GM11168 (cell line): ENCODE measurements around the gene CD6.

Experiments
- in situ Hi-C: fragments of 300-500 bp; cut with MboI; formaldehyde crosslinking; loops from one replicate; pipeline ENCODE4 v1.12.0; 2022; ENCODE audit warnings: low sequenced_read_pairs; ENCODE audit not compliant: unreplicated experiment

Gene CD6

GRCh38 chr11:60934790-60935605, 36.5 kb upstream of the CD6 start:
- in situ Hi-C loops = no loop called here

DNA sequence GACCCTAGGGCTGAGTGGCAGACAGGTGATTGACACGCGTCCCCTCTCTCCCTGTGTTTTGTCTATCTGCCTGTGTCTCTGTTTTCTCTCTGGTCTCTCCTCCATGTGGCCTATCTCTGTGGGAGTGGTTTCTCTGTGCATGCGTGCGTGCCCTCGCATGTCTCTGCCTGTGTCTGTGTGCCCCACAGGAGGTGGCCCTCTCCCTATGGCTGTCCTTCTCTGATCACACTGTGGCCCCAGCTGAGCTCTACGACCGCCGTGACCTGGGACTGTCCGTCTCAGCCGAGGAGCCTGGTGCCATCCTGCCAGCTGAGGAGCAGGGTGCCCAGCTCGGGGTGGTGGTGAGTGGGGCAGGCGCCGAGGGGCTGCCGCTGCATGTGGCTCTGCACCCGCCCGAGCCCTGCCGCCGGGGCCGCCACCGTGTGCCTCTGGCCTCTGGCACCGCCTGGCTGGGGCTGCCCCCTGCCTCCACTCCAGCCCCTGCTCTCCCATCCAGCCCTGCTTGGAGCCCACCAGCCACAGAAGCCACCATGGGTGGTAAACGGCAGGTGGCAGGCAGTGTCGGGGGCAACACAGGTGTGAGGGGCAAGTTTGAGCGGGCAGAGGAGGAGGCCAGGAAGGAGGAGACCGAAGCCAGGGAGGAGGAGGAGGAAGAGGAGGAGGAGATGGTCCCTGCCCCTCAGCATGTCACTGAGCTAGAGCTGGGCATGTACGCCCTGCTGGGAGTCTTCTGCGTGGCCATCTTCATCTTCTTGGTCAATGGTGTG, 35.6 kb upstream of the CD6 start:
- in situ Hi-C loops = no loop called here

DNA sequence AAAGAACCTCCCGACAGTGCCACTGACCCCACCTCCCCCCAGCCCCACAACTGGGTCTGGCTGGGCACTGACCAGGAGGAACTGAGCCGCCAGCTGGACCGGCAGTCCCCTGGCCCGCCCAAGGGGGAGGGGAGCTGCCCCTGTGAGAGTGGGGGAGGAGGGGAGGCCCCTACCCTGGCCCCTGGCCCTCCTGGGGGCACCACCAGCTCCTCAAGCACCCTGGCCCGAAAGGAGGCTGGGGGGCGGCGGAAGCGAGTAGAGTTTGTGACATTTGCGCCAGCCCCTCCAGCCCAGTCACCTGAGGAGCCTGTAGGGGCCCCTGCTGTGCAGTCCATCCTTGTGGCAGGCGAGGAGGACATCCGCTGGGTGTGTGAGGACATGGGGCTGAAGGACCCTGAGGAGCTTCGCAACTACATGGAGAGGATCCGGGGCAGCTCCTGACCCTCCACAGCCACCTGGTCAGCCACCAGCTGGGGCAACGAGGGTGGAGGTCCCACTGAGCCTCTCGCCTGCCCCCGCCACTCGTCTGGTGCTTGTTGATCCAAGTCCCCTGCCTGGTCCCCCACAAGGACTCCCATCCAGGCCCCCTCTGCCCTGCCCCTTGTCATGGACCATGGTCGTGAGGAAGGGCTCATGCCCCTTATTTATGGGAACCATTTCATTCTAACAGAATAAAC, 34.9 kb upstream of the CD6 start:
- in situ Hi-C loops = no loop called here

DNA sequence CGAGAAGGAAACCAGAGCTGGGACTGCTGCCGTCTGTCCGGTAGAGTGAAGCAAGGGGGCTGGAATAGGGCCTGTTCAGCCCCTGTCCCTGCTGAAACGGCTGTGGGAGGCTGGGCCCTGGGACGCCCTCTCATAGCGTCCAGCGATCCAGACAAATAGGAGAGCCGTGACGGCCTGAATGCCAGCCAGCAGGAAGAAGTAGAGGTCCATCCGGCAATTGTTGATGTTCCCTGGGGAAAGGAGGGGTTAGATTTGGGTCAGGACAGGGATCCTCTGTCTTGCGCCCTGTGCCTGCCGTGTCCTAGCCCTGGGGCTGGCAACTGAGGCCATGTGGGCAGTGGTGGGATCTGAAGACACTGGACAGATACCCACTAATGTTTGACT, 34.3 kb upstream of the CD6 start:
- in situ Hi-C loops = no loop called here

DNA sequence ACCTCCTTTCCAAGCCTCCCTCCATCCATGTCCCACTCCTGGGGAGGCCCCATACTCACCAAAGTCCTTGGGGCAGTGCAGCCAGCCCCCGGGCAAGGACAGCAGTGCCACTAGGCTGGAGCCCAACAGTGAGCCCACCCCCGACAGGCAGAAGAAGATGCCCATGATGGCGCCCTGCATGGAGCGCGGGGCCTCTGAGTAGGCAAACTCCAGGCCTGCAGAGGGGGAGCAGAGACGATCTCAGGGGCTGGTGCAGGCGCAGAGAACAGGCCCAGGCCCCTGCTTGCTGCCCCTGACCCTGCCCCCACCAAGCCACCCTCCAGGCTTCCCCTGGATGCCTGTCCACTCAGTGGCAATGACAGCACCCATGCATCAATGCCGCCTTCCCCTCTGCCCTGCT, 33.7 kb upstream of the CD6 start:
- in situ Hi-C loops = no loop called here

DNA sequence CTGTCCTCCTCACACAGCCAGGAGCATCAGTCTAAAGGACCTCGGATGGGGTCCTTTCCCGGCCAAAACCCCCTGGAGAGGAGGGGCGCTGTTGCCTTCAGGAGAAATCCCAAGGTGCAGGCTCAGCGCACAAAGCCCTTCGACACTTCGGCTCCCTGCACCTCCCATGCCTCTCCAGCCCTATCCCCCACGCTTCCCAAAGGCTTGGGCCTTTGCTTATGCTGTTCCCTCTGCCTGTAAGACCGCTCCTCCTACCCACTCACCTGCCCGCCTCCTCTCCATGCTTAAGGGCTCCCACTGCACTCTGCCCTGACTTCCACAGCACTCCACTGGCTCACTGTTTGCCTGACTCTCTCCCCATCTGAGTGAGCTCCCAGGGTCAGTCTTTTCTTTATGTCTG, 33.0 kb upstream of the CD6 start:
- in situ Hi-C loops = no loop called here

DNA sequence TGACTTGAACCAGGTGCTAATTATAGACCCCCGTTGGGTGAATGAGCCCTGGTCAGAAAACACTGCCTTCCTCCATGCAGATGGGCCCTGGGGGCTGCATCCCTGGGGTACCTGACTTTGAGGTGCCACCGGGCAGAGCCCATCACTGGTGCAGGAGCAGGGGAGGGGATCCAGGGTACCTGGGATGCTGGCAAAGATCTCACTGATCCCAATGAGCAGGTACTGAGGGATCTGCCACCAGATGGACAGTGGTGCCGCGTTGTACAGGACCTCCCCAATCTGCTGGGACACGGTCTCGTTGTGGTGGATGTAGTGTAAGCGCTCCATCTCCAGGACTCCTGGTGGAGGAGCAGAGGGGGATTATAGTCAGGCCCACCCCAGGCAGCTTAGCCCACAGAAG, 32.2 kb upstream of the CD6 start:
- in situ Hi-C loops = no loop called here

- in situ Hi-C loops = no loop called here
Measured at GRCh38 chr11:60939855-60940254, 31.6 kb upstream of the CD6 start.

- in situ Hi-C loops = no loop called here
Measured at GRCh38 chr11:60941371-60942119, 29.9 kb upstream of the CD6 start.

GRCh38 chr11:60942219-60942618, 29.3 kb upstream of the CD6 start:
- in situ Hi-C loops = no loop called here

GRCh38 chr11:60942970-60943565, 28.4 kb upstream of the CD6 start:
- in situ Hi-C loops = no loop called here

DNA sequence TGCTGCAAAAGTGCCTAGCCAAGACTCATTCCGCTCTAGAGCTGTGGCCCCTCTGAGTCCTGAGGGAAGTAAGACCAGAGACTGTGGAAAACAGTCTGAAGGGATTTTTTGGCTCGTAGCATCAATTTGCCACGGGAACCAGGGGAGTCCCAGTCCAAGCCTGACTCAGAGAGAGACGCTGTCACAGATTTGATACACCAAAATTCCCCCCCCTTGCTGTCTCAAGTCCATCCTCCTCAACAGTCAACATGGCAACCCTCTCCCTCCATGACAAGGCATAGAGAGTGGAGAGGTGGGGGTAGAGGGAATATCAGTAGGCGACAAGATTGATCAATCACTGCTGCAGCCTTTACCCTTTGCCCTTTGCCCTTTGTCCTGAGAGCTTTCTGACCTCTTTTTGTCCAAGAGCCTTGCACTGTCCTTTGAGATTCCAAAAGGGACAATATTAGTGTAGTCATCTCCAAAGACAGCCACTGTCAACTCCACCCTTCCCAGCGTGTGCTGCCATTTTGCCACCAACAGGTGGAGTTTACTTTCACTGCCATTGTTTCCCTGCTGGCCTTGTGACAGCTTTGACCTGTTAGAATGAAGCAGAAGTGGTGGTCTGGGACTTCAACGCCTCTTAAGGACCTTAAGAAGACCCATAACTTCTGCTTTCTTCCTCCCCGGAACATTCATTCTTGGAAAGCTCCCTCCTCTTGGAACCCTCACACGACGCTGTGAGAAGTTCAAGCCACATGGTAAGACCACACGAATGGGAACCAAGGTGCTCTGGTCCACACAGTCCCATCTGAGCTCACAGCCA, 26.8 kb upstream of the CD6 start:
- in situ Hi-C loops = no loop called here

DNA sequence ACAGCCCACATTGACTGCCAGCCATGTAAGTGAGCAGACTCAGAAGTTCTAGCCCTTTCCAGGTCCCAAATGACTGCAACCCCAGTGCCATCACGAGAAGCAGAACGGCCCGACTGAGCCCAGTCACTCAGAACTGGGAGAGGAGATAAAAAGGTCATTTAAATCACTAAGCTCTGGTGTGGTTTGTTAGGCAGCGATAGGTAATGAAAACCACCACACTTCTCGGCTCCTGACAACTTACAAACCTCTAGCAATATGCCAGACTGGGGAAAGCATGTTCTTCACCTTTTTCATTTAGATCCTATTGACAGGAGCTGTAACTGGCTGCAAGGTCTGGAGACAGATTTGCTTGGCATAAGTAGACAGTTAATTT, 26.2 kb upstream of the CD6 start:
- in situ Hi-C loops = no loop called here

GRCh38 chr11:60946601-60947264, 24.7 kb upstream of the CD6 start:
- in situ Hi-C loops = no loop called here

- in situ Hi-C loops = no loop called here
Measured at GRCh38 chr11:60947700-60948099, 23.8 kb upstream of the CD6 start.

DNA sequence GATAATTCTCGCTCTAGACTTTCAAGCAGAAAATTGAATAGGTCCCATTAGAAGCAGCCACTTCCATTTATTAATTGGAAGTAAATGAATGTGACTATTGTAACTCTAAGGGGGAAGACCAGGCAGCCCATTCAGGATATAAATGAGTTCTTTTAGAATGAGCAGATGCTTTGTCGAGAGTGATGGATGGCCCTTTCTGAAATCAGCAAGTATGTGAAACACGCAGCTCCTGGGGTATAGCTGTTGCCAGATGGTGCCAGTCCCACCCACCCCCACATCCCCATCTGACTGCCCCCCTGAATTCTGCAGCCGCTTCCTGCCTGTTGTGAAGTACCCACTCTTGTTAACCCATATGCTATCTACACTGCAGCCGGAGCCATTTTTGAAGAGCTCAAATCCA, 23.2 kb upstream of the CD6 start:
- in situ Hi-C loops = no loop called here

DNA sequence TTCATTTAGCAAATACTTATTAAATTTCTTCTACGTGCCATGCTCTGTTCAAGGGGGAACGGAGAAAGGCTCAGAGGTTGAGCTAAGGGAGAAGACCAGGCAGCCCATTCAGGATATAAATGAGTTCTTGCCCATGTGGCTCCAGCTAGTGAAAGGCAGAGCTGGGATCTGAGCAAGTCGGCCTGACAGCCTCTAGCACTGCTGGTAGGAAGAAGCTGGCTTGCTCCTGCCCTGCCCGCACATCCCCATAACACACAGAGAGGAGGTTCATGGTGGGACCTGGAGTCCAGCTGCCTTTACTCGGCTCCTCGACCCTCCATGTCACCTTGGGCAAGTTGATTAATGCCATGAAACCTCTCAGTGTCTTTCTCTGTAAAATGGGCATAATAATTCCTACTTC, 21.5 kb upstream of the CD6 start:
- in situ Hi-C loops = no loop called here

GRCh38 chr11:60950933-60951605, 20.4 kb upstream of the CD6 start:
- in situ Hi-C loops = no loop called here

- in situ Hi-C loops = no loop called here
Measured at GRCh38 chr11:60951606-60951903, 19.9 kb upstream of the CD6 start.
